Ishikawa (cell line): ENCODE measurements around the gene DMWD.

Experiments used
- EP300 ChIP-seq: IDR thresholded peaks from 2 replicates; pipeline ENCODE4 v1.6.1; 2012; ENCODE audit warnings: borderline replicate concordance
- FOXM1 ChIP-seq: IDR thresholded peaks from 2 replicates; pipeline ENCODE4 v1.6.1; 2012; ENCODE audit warnings: low read depth, borderline replicate concordance
- TAF1 ChIP-seq: IDR thresholded peaks from 2 replicates; pipeline ENCODE4 v1.6.1; 2012; ENCODE audit warnings: low read depth, mild to moderate bottlenecking
- TCF12 ChIP-seq: IDR thresholded peaks from 2 replicates; pipeline ENCODE4 v1.6.1; 2012; ENCODE audit warnings: low read depth
- TF ChIP-seq, protein P1 (sequence below): IDR thresholded peaks from 2 replicates; pipeline ENCODE4 v1.6.1; 2012
- TF ChIP-seq, protein P2 (sequence below): IDR thresholded peaks from 2 replicates; pipeline ENCODE4 v1.6.1; 2012
- TF ChIP-seq, protein P3 (sequence below): IDR thresholded peaks from 2 replicates; pipeline ENCODE4 v1.6.1; 2012; ENCODE audit warnings: low read depth, mild to moderate bottlenecking

DNA sequence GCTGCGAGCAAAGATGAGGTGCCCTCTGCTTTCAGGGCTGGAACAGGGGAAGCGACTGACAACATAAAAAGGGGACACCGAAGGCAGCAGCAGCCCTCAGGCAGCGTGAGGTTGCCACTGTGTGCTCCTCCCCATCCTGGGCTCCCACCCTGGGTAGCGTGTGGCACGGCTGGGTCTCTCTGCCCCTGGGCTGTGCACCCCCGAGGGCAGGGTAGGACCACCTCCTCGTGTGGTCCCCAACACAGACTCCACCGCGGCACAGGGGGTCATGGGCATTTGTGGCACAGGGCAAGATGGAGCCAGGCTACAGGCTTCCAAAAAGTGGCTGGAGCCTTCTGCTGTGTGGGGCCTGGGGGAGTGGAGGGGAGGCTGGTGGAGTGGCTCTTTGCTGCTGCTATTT is 28.9 kb upstream of the DMWD start:
- TF ChIP-seq TAF1 = no peak
- TF ChIP-seq TCF12 = no peak
- TF ChIP-seq, protein P1, sequence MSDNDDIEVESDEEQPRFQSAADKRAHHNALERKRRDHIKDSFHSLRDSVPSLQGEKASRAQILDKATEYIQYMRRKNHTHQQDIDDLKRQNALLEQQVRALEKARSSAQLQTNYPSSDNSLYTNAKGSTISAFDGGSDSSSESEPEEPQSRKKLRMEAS = no peak
- TF ChIP-seq EP300 = no peak
- TF ChIP-seq, protein P2, sequence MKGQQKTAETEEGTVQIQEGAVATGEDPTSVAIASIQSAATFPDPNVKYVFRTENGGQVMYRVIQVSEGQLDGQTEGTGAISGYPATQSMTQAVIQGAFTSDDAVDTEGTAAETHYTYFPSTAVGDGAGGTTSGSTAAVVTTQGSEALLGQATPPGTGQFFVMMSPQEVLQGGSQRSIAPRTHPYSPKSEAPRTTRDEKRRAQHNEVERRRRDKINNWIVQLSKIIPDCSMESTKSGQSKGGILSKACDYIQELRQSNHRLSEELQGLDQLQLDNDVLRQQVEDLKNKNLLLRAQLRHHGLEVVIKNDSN = no peak
- TF ChIP-seq, protein P3, sequence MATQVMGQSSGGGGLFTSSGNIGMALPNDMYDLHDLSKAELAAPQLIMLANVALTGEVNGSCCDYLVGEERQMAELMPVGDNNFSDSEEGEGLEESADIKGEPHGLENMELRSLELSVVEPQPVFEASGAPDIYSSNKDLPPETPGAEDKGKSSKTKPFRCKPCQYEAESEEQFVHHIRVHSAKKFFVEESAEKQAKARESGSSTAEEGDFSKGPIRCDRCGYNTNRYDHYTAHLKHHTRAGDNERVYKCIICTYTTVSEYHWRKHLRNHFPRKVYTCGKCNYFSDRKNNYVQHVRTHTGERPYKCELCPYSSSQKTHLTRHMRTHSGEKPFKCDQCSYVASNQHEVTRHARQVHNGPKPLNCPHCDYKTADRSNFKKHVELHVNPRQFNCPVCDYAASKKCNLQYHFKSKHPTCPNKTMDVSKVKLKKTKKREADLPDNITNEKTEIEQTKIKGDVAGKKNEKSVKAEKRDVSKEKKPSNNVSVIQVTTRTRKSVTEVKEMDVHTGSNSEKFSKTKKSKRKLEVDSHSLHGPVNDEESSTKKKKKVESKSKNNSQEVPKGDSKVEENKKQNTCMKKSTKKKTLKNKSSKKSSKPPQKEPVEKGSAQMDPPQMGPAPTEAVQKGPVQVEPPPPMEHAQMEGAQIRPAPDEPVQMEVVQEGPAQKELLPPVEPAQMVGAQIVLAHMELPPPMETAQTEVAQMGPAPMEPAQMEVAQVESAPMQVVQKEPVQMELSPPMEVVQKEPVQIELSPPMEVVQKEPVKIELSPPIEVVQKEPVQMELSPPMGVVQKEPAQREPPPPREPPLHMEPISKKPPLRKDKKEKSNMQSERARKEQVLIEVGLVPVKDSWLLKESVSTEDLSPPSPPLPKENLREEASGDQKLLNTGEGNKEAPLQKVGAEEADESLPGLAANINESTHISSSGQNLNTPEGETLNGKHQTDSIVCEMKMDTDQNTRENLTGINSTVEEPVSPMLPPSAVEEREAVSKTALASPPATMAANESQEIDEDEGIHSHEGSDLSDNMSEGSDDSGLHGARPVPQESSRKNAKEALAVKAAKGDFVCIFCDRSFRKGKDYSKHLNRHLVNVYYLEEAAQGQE = no peak
- no peak for TF ChIP-seq FOXM1
